T-cell (primary cell): Measurements from ENCODE around the gene GSAP. TPM values are rescaled to one million over a fixed set of nuclear protein-coding genes. Genes with fewer than 3 reads are reported as not detected.

Experiments
- ATAC-seq, 4 experiments: fragments of 200-7000 bp in 3 of 4; fragments of 150-1000 bp in 1 of 4; cut with Tn5 transposase; replicated peaks in 1 of 4; 1 replicate in 3 of 4; 2 replicates in 1 of 4; pipeline ENCODE4 v1.10.0; 2021; ENCODE audit warnings: moderate library complexity in 3 of 4, mild to moderate bottlenecking in 2 of 4, moderate number of reproducible peaks in 1 of 4
- CTCF ChIA-PET, 2 donors: fragments of 300-600 bp; sonication (Branson Sonifier 250); formaldehyde crosslinking; loops; one replicate each; lab custom pipeline; 2022; ENCODE audit warnings: antibody characterized with exemption in 2 of 2; lab: Charles Lee
- POLR2A ChIA-PET, 2 donors: fragments of 300-600 bp; sonication (Branson Sonifier 250); formaldehyde crosslinking; loops; one replicate each; lab custom pipeline; 2022; ENCODE audit warnings: antibody characterized with exemption in 2 of 2; lab: Charles Lee
- DNase-seq, 35 experiments: peaks; one replicate each; pipeline versions ENCODE4 v3.0.0 to v3.0.0-alpha.2; 2013 to 2023
- H3K27ac ChIP-seq: one replicate; pipeline ENCODE4 v1.5.1; 2013; ENCODE audit warnings: low read length
- H3K27me3 ChIP-seq, 2 experiments: replicated peaks in 1 of 2; 1 replicate in 1 of 2; 2 replicates in 1 of 2; pipeline versions ENCODE4 v1.6.1 to v1.7.0; 2013; ENCODE audit warnings: low read length in 1 of 2, mixed read lengths in 1 of 2; ENCODE audit not compliant: control insufficient read depth in 2 of 2, insufficient read depth in 2 of 2; ENCODE audit errors: extremely low read depth in 1 of 2
- H3K36me3 ChIP-seq, 2 donors: 1 replicate in 1 of 2; 2 replicates in 1 of 2; pipeline versions ENCODE4 v1.6.1 to v1.7.0; 2013; ENCODE audit warnings: low read length in 1 of 2; ENCODE audit not compliant: control insufficient read depth in 2 of 2, insufficient read depth in 1 of 2; ENCODE audit errors: extremely low read depth in 1 of 2
- H3K4me1 ChIP-seq, 2 experiments: 1 replicate in 1 of 2; 2 replicates in 1 of 2; pipeline versions ENCODE4 v1.6.1 to v1.7.0; 2013; ENCODE audit warnings: low read length in 2 of 2, mixed read lengths in 1 of 2; ENCODE audit not compliant: insufficient read depth in 2 of 2, control insufficient read depth in 1 of 2; ENCODE audit errors: extremely low read depth in 1 of 2
- H3K4me3 ChIP-seq, 2 donors: 1 replicate in 1 of 2; 2 replicates in 1 of 2; pipeline versions ENCODE4 v1.5.1 to v1.7.0; 2013; ENCODE audit warnings: mild to moderate bottlenecking in 2 of 2, low read length in 1 of 2, moderate library complexity in 1 of 2; ENCODE audit not compliant: control insufficient read depth in 1 of 2; ENCODE audit errors: extremely low read depth in 1 of 2
- H3K9me3 ChIP-seq: 2 replicates; pipeline ENCODE4 v1.7.0; 2013
- H3K27ac Mint-ChIP-seq, 2 donors: one replicate each; pipeline ENCODE4 v1.8.0; 2020 to 2021; ENCODE audit warnings: mild to moderate bottlenecking in 2 of 2, mixed read lengths in 2 of 2
- H3K27me3 Mint-ChIP-seq, 2 donors: one replicate each; pipeline ENCODE4 v1.8.0; 2021 to 2022; ENCODE audit warnings: mixed read lengths in 2 of 2
- H3K36me3 Mint-ChIP-seq: one replicate; pipeline ENCODE4 v1.8.0; 2021; ENCODE audit warnings: mixed read lengths
- H3K4me1 Mint-ChIP-seq, 3 donors: one replicate each; pipeline ENCODE4 v1.8.0; 2020 to 2022; ENCODE audit warnings: mixed read lengths in 3 of 3, mild to moderate bottlenecking in 1 of 3
- H3K4me3 Mint-ChIP-seq, 3 donors: one replicate each; pipeline ENCODE4 v1.8.0; 2020 to 2022; ENCODE audit warnings: mild to moderate bottlenecking in 3 of 3, mixed read lengths in 3 of 3, moderate library complexity in 3 of 3
- H3K9me3 Mint-ChIP-seq, 3 donors: one replicate each; pipeline ENCODE4 v1.8.0; 2020 to 2022; ENCODE audit warnings: mixed read lengths in 3 of 3
- WGBS: methylation state at CpG from one replicate; pipeline ENCODE4 v1.1.5; 2013; ENCODE audit warnings: missing lambda C conversion rate; ENCODE audit not compliant: insufficient coverage; 5-methylcytosine and 5-hydroxymethylcytosine counted together
- total RNA-seq, 35 experiments: library from RNA in 6 of 35; stranded (reverse) in 6 of 35; fragments of 120-200 nt in 1 of 35; gene quantifications; one replicate each; pipeline versions ENCODE4 v1.2.1 to v1.2.4 and lab custom pipeline; 2013 to 2026

The GSAP gene
- total RNA-seq, 5 donors from 2014 or later (not counting 1 experiment from before 2014, with no cell fraction given), result 17.7 to 40.0 (median 25.7) TPM

GRCh38 chr7:77416621-77417371 is 647 bp upstream of the GSAP start:
- Histone ChIP-seq H3K27ac (peak overlapping the region; percentile 58), H3K27me3 (no peaks in the 10 kb centered on the region), H3K4me3 (peak overlapping the region; percentile 59 to 87), H3K36me3 (no peaks in the 10 kb centered on the region), H3K9me3 (no peaks in the 10 kb centered on the region), H3K4me1 (peaks cover 2 to 17% of the 10 kb centered on the region in 2 experiments)
- Mint-ChIP-seq H3K4me1 (peaks cover 31 to 44% (median 39%) of the 10 kb centered on the region in 3 donors), H3K36me3 (no peaks in the 10 kb centered on the region), H3K4me3 (peak overlapping the region; percentile 75 to 78 (median 76)), H3K27ac (peak overlapping the region; percentile 66 to 76), H3K27me3 (peaks cover 0 to 4% of the 10 kb centered on the region in 2 donors), H3K9me3 (no peaks in the 10 kb centered on the region)
- DNase-seq (peak in 1 of 35 experiments; percentile 5), ATAC-seq (no peak)
- ChIA-PET POLR2A (interaction anchor here in 1 of 2 donors (0.5 to 0.6 kb wide), 3 partner anchors 41 to 119 kb away, joined by 4 read pairs; no protein-coding TSS in a partner anchor), CTCF (interaction anchor here in 1 of 2 donors (0.6 kb wide), 1 partner anchor 304 kb away, joined by 3 read pairs; no protein-coding TSS in a partner anchor)
- WGBS, result 35% methylated on average over 8 of the region's 20 CpGs

GRCh38 chr7:77415476-77415822 is 700 bp downstream of the GSAP start:
- ATAC-seq (peak; percentile 41 to 56 (median 50)), DNase-seq (peak in 17 of 35 experiments; percentile 2 to 39 (median 16))
- Histone ChIP-seq H3K4me1 (peaks cover 2 to 17% of the 10 kb centered on the region in 2 experiments), H3K36me3 (no peaks in the 10 kb centered on the region), H3K27me3 (no peaks in the 10 kb centered on the region), H3K27ac (peak overlapping the region; percentile 21), H3K9me3 (no peaks in the 10 kb centered on the region), H3K4me3 (peak overlapping the region; percentile 59 to 87)
- Mint-ChIP-seq H3K27me3 (no peaks in the 10 kb centered on the region), H3K27ac (peak overlapping the region; percentile 43 to 68), H3K9me3 (no peaks in the 10 kb centered on the region), H3K36me3 (no peaks in the 10 kb centered on the region), H3K4me3 (peak overlapping the region; percentile 75 to 80 (median 76)), H3K4me1 (peaks cover 34 to 54% (median 44%) of the 10 kb centered on the region in 3 donors)
- CTCF ChIA-PET, result interaction anchor here in 1 of 2 donors (0.7 to 1.1 kb wide), 2 partner anchors 18 to 151 kb away, joined by 3 to 4 read pairs; no protein-coding TSS in a partner anchor
- WGBS, result 7% methylated on average over 16 of the region's 25 CpGs
- POLR2A ChIA-PET, result interaction anchor here in 1 of 2 donors (0.6 kb wide), 1 partner anchor 269 kb away, joined by 4 read pairs; no protein-coding TSS in a partner anchor

GRCh38 chr7:77413861-77414424 is 2.2 kb downstream of the GSAP start:
- Mint-ChIP-seq H3K36me3 (no peaks in the 10 kb centered on the region), H3K4me3 (peak overlapping the region; percentile 75 to 80 (median 76)), H3K9me3 (no peaks in the 10 kb centered on the region), H3K27ac (peak overlapping the region; percentile 31 to 67), H3K4me1 (peaks cover 33 to 54% (median 50%) of the 10 kb centered on the region in 3 donors), H3K27me3 (no peaks in the 10 kb centered on the region)
- H3K4me1 ChIP-seq, result peaks cover 2 to 17% of the 10 kb centered on the region in 2 experiments
- H3K27ac ChIP-seq, result no peak overlapping the region
- ATAC-seq (no peak), DNase-seq (no peak)
- ChIA-PET CTCF (interaction anchor here (0.5 to 1.2 kb wide), 3 partner anchors 10 to 32 kb away, joined by 3 read pairs; no protein-coding TSS in a partner anchor), POLR2A (interaction anchor here in 1 of 2 donors (0.6 kb wide), 1 partner anchor 292 kb away, joined by 3 read pairs; the partner anchor contains the start of gene CCDC146)
- H3K36me3 ChIP-seq, result no peaks in the 10 kb centered on the region
- H3K27me3 ChIP-seq, result no peaks in the 10 kb centered on the region
- H3K4me3 ChIP-seq, result no peak overlapping the region
- no peaks in the 10 kb centered on the region for H3K9me3 ChIP-seq

GRCh38 chr7:77413128-77413527 is 3.0 kb downstream of the GSAP start:
- WGBS, result 86% methylated on average over 3 of the region's 4 CpGs
- Mint-ChIP-seq H3K4me3 (peak overlapping the region in 1 of 3 donors; percentile 6), H3K4me1 (peaks cover 34 to 53% (median 45%) of the 10 kb centered on the region in 3 donors), H3K27ac (peak overlapping the region in 1 of 2 donors; percentile 67), H3K36me3 (no peaks in the 10 kb centered on the region), H3K27me3 (no peaks in the 10 kb centered on the region), H3K9me3 (no peaks in the 10 kb centered on the region)
- ATAC-seq, result no peak
- POLR2A ChIA-PET, result interaction anchor here in 1 of 2 donors (0.7 kb wide), 1 partner anchor 10 kb away, joined by 6 read pairs; no protein-coding TSS in a partner anchor
- Histone ChIP-seq H3K4me1 (peaks cover 2 to 17% of the 10 kb centered on the region in 2 experiments), H3K36me3 (no peaks in the 10 kb centered on the region), H3K27ac (no peak overlapping the region), H3K4me3 (no peak overlapping the region), H3K9me3 (no peaks in the 10 kb centered on the region), H3K27me3 (no peaks in the 10 kb centered on the region)
- DNase-seq, result no peak
- CTCF ChIA-PET, result interaction anchor here (0.6 to 1.2 kb wide), 3 partner anchors 9 to 81 kb away, joined by 3 to 4 read pairs (median 3); no protein-coding TSS in a partner anchor

GRCh38 chr7:77409739-77410547 is 6.2 kb downstream of the GSAP start:
- Mint-ChIP-seq H3K27ac (no peak overlapping the region), H3K36me3 (peaks cover 3% of the 10 kb centered on the region), H3K4me3 (no peak overlapping the region), H3K4me1 (peaks cover 24 to 42% (median 39%) of the 10 kb centered on the region in 3 donors), H3K9me3 (no peaks in the 10 kb centered on the region), H3K27me3 (no peaks in the 10 kb centered on the region)
- CTCF ChIA-PET, result interaction anchor here (0.5 to 0.6 kb wide), 2 partner anchors 39 to 545 kb away, joined by 3 read pairs; no protein-coding TSS in a partner anchor
- Histone ChIP-seq H3K27me3 (no peaks in the 10 kb centered on the region), H3K4me1 (peaks cover 0 to 8% of the 10 kb centered on the region in 2 experiments), H3K27ac (no peak overlapping the region), H3K9me3 (no peaks in the 10 kb centered on the region), H3K4me3 (no peak overlapping the region), H3K36me3 (no peaks in the 10 kb centered on the region)
- DNase-seq (no peak), ATAC-seq (no peak)
- POLR2A ChIA-PET, result interaction anchor here in 1 of 2 donors (0.6 kb wide), 1 partner anchor 126 kb away, joined by 4 read pairs; no protein-coding TSS in a partner anchor
- WGBS, result no CpG with 5 or more reads among the region's 5 CpGs
